ENCODE data around the gene LZTR1.

The LZTR1 gene

GRCh38 chr22:20993304-20994127 is 11.4 kb downstream of the LZTR1 start:
- TF ChIP-seq CTCF (IDR thresholded peaks at IDR 0.05; ENCODE audit: low read depth, low read length): no peak
- no peak overlapping the region for H3K4me3 ChIP-seq (ENCODE audit: low read depth, low read length)
- DNase-seq: no peak

GRCh38 chr22:20994128-20994901 is 12.2 kb downstream of the LZTR1 start:
- DNase-seq: no peak

More at GRCh38 chr22:20993304-20994127, 11.4 kb downstream of the LZTR1 start:
- Histone ChIP-seq H3K27me3 (no peaks in the 10 kb centered on the region), H3K4me1 (no peaks in the 10 kb centered on the region), H3K9me3 (no peaks in the 10 kb centered on the region), H3K36me3 (peaks cover 58% of the 10 kb centered on the region)

GRCh38 chr22:20994902-20995241 is 12.8 kb downstream of the LZTR1 start:
- TF ChIP-seq CTCF (IDR thresholded peaks at IDR 0.05; ENCODE audit: low read depth, low read length): no peak
- no peaks in the 10 kb centered on the region for H3K27me3 ChIP-seq
- peaks cover under 1% of the 10 kb centered on the region; the same call in 1 of the 2 replicates for H3K4me1 ChIP-seq
- H3K4me3 ChIP-seq (ENCODE audit: low read depth, low read length): no peak overlapping the region
- no peaks in the 10 kb centered on the region for H3K9me3 ChIP-seq
- no peak for DNase-seq
- H3K36me3 ChIP-seq: peaks cover 69% of the 10 kb centered on the region

More at GRCh38 chr22:20994128-20994901, 12.2 kb downstream of the LZTR1 start:
- peaks cover 64% of the 10 kb centered on the region for H3K36me3 ChIP-seq
- H3K4me1 ChIP-seq: no peaks in the 10 kb centered on the region
- H3K9me3 ChIP-seq: no peaks in the 10 kb centered on the region
- no peaks in the 10 kb centered on the region for H3K27me3 ChIP-seq
- no peak overlapping the region for H3K4me3 ChIP-seq (ENCODE audit: low read depth, low read length)
- TF ChIP-seq CTCF (IDR thresholded peaks at IDR 0.05; ENCODE audit: low read depth, low read length): no peak

- no peaks in the 10 kb centered on the region for H3K27me3 ChIP-seq
- H3K36me3 ChIP-seq: peaks cover 71% of the 10 kb centered on the region
- peaks cover 4% of the 10 kb centered on the region; the same call in 1 of the 2 replicates for H3K4me1 ChIP-seq
Observed at GRCh38 chr22:20995329-20996030, 13.4 kb downstream of the LZTR1 start.

GRCh38 chr22:20996031-20996410 is 13.9 kb downstream of the LZTR1 start:
- H3K36me3 ChIP-seq: peaks cover 70% of the 10 kb centered on the region
- DNase-seq: no peak
- TF ChIP-seq CTCF (IDR thresholded peaks at IDR 0.05; ENCODE audit: low read depth, low read length): no peak

More at GRCh38 chr22:20995329-20996030, 13.4 kb downstream of the LZTR1 start:
- no peak for TF ChIP-seq CTCF (IDR thresholded peaks at IDR 0.05; ENCODE audit: low read depth, low read length)
- H3K4me3 ChIP-seq (ENCODE audit: low read depth, low read length): no peak overlapping the region
- DNase-seq: no peak
- H3K9me3 ChIP-seq: no peaks in the 10 kb centered on the region

More at GRCh38 chr22:20996031-20996410, 13.9 kb downstream of the LZTR1 start:
- Histone ChIP-seq H3K9me3 (no peaks in the 10 kb centered on the region), H3K27me3 (no peaks in the 10 kb centered on the region), H3K4me1 (peaks cover 5% of the 10 kb centered on the region; the same call in 1 of the 2 replicates), H3K4me3 (ENCODE audit: low read depth, low read length) (no peak overlapping the region)
